Hippocampal formation (tissue), 2 donors: Measurements from ENCODE around the gene SLIT3.

Experiments
- DNase-seq, 2 donors: peaks; one replicate each; lab custom pipeline; 2025; lab: John Stamatoyannopoulos, UW

SLIT3 gene

GRCh38 chr5:168702511-168702910 lies 598.4 kb downstream of the SLIT3 start:
- no peak for DNase-seq

- DNase-seq, result no peak
These were observed 599.3 kb downstream of the SLIT3 start for GRCh38 chr5:168701641-168702040.

DNA sequence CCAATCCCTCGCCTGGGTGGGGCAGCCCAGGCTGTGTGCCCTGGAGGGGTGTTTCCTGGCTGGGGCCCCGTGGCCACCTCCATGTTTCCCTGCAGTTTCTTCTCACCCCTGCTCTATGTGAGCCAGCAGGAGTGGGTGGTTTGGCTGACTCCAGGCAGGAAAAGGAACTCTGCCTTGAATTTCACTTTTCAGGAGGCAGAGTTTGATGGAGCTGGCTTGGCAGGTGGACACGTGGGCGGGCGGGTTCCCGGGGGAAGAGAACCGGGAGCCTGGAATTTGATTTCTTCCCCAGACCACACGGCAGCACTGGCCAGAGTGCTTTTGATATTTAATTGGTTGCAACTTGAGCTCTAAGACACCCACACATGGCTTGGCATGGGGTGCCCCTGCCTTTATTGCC lies 601.9 kb downstream of the SLIT3 start:
- DNase-seq, result no peak

- no peak for DNase-seq
These were observed 603.8 kb downstream of the SLIT3 start for GRCh38 chr5:168697034-168697720.

DNA sequence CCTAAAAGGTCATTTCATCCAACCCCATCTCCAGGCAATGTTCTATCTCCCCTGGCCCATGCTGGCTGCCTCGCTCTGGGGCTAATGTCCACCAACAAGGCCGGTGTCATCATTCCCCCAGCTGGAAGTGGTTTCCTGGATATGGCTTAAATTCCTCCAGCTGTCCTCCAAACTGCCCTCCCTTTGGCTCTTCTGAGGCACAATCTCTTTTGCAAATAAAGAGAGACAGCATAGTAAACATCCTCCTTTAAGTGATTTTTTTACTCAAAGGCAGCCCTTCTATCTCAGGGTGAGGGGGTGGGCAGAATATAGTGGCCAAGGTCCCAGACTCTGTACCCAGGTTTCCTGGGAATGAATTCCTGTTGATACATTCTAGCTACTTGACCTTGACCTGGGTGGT lies 604.3 kb downstream of the SLIT3 start:
- DNase-seq, result no peak

- DNase-seq, result no peak
These were observed 605.6 kb downstream of the SLIT3 start for GRCh38 chr5:168695301-168695835.

- no peak for DNase-seq
These were observed 606.6 kb downstream of the SLIT3 start for GRCh38 chr5:168694289-168694688.

DNA sequence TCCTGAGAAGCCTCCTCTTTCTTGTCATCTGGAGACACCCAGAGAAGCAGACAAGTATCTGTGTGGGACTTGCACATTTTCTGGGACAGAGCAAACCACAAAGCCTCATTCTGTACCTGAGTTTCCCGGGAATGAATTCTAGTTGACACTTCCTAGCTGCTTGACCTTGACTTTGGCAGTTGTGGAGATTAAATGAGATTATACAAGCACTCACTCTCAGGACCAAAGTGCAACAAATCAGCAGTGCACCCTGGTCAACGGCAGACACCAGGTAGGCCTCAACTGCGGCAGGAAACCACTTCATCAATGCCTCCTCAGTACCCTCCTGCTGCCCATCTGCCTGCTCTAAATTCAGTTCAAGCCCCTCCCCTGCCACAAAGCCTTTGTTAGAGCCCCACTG lies 607.1 kb downstream of the SLIT3 start:
- DNase-seq, result no peak

DNA sequence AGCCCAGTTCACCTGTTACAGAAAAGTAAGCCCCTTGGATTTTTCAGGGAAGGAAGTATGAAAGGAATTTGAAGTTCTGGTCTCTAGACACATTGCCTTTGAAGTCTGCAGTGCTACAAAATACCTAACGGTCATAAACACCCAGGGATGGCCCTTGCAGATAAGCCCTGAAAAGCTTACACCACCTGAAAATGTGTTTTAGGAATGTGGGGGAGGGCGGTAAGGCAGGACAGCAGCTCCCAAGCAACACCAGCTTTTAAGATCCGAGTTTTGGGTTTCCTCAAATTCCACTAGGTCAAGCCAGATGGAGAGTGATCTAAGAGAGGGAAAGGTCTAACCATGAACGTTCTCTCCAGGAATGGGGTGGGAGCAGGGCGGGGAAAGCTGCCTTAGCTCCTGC lies 607.6 kb downstream of the SLIT3 start:
- DNase-seq, result no peak

- DNase-seq, result no peak
These were observed 609.0 kb downstream of the SLIT3 start for GRCh38 chr5:168691891-168692290.

GRCh38 chr5:168689260-168689659 lies 611.7 kb downstream of the SLIT3 start:
- DNase-seq, result no peak

GRCh38 chr5:168686837-168687236 lies 614.1 kb downstream of the SLIT3 start:
- DNase-seq, result no peak

DNA sequence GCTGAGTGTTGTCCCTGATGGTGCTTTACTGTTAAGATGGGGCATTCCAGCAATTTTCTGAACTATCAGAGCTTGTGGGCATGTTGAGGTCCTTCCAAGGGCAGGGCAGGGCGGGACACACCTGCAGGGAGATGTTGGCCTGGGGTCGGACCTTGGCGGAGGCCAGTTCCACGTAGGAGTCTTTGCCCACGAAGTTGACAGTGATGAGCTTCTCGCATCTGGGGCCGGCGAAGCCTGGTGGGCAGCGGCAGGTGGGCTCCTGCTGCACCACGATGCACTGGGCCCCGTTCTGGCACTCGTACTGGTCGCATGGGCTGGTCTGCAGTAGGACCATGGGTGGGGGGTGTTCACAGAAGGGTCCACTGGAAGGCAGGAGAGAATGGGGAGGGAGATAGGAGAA lies 615.4 kb downstream of the SLIT3 start:
- DNase-seq, result no peak

GRCh38 chr5:168683927-168684295 lies 617.0 kb downstream of the SLIT3 start:
- DNase-seq, result no peak

DNA sequence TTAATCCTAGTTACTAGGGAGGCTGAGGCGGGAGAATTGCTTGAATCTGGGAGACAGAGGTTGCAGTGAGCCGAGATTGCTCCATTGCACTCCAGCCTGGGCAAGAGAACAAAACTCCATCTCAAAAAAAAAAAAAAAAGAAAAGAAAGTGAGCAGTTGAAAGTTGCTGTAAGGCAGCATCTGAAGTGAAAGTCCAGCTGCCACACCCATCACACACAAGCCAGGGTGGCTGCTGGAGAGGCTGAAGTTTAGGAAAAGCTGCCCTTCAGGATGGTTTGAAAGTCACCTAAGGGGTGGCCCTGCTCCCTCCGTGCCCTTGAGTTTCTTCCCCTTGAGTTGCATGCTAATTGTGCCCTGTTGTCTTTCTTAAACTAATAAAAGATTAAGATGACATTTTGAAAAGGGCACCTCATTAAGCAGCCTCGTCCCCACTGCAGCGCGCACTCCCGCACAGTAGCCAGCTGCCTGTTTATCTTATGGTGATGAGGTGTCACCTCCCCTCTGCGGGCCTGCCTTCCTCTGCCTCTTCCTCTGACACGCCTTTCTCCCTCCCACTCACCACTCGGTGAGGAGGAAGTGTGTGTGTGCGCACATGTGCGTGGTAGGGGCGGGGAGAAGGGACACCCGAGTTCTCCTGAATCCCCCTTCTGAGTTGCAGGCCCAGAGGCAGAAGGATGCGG lies 617.6 kb downstream of the SLIT3 start:
- DNase-seq, result no peak

- no peak for DNase-seq
These were observed 619.3 kb downstream of the SLIT3 start for GRCh38 chr5:168681556-168682183.

DNA sequence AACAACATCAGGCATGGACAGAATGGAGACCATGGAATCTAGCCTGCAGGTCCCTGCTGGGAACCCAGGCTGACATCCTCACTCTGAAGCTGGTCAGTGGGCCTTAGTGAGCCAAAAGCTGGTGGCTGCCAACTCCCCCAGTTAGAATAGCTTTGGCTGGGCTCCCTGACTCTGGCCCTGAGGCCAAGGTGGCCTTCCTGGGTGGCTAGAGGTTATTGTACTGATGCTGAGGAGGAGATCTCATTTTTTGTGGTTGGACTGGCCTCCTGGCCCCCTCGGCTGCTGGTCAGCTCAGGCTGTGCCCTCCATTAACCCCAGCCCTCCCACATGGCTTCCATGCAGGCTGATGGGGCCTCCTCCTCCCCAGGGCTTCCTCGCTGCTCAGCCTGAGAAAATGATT lies 620.5 kb downstream of the SLIT3 start:
- DNase-seq, result no peak

DNA sequence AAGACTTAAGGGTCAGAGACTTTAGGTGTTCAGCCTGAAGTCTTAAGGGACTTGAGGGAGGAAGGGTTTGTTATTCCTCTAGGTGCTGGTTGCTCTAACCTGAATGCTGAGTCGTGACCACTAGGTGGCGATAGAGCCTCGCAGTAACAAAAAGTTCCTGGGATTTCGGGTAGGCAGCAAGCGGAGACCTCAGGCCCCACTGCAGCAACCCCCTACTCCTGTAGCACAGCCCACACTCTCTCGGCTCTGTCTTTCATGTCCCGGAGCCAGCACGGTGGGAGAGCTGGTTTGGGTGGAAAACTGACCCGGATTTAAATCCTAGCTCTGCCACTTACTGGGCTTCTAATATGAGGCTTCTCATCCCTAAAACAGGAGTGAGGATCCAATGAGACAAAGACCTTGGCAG lies 621.4 kb downstream of the SLIT3 start:
- DNase-seq, result peak; percentile 40 to 57

DNA sequence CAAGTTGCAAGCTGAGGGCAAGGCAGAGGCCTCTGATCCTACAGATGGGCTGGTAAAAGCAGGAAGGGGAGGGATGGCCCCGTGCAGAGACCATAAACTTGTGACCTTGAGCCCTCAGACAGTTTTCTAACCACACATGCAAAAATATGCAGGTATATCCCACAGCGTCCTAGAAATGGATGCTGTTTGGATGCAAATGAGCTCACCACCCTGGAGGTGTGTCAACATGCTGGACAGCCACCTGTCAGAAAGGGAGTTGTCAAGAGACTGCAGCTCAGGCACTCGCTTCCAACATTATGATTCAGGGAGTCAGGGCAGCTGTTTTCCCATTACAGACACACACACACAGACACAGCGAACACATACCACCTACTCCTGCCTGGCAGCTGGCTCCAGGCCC lies 624.4 kb downstream of the SLIT3 start:
- no peak for DNase-seq

- DNase-seq, result no peak
These were observed 625.0 kb downstream of the SLIT3 start for GRCh38 chr5:168675883-168676408.

DNA sequence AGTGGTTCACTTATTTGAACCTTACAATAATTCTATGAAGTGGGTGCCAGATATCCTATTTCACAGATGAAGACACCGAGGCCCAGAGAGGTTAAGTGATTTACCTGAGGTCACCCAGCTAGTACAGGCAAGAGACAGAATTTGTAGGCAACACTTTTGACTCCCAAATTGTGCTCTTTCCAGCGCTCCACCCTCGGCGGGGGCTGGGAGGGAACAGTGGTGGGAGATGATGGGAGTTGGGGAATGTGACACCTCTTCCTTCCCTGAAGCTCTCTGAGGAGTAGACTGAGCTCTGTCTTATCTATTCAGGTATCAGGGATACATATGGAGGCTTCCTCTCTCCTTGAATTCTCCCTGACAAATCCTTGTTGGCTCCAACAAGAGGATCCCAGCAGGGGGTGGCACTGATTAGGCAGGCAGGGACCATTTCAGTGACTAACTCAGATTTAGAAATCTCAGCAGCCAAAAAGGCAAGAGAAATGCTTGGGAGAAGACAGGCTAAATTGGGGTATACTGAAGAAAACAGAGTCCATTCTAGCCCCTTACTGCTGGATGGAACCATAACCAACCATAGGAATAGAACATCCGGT lies 626.0 kb downstream of the SLIT3 start:
- no peak for DNase-seq

DNA sequence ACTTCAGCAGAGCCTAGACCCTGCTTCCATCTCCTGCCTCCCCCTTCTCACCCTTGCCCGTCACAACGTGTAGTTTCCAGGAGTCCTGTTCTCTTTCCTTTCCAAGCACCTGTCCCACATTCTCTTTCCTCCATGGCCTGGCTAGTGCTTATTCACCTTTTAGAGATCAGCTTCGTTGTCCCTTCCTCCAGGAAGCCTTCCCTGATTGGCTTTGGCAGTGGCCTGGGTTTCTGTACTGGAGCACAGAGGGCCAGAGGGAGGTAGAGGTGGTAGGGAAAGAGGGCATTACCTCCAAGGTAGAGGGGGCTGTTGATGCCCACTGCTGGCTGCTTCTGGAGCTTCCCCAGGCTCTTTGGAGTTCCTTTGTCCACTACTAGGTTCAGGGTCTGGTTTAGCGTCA lies 628.1 kb downstream of the SLIT3 start:
- DNase-seq, result no peak

DNA sequence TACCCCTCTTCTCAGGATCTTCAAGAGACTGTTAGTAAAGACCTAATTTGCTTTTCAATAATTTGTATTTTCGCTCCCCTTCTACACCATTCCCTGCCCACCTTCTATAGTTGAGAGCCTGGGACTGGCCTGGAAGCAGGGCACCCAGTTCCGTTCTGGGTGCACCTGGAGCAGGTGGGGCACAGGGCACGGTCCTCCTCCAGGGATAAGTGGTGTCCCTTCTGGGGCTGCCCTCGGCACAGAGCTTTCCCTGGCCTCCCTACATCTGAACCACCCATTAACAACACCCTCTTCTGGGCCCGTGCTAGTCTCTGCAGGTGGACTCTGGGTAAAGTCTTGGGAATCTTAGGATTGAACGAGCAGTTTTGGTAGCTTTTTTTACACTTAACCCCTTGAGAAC lies 628.9 kb downstream of the SLIT3 start:
- DNase-seq, result no peak
